ENCODE data around the gene NEDD4L.

NEDD4L gene

GRCh38 chr18:58311390-58311789, 267.4 kb downstream of the NEDD4L start:
- H3K9ac ChIP-seq (ENCODE audit: low read depth in 1 of 2, low read length in 2 of 2): no peak overlapping the region
- no peaks in the 10 kb centered on the region for H3K27me3 ChIP-seq (ENCODE audit: control insufficient read depth in 1 of 2, insufficient read depth in 2 of 2, low read length in 2 of 2)
- H3K4me3 ChIP-seq (ENCODE audit: low read depth in 1 of 2, low read length in 2 of 2): no peak overlapping the region
- H3K36me3 ChIP-seq (ENCODE audit: control insufficient read depth in 1 of 2, insufficient read depth in 2 of 2, low read length in 2 of 2): no peaks in the 10 kb centered on the region
- H3K4me1 ChIP-seq (ENCODE audit: control insufficient read depth in 1 of 2, insufficient read depth in 2 of 2, low read length in 2 of 2): peaks cover 40 to 42% of the 10 kb centered on the region in 2 donors
- H3K27ac ChIP-seq (ENCODE audit: low read depth, low read length): no peak overlapping the region
- no peaks in the 10 kb centered on the region for H3K9me3 ChIP-seq (ENCODE audit: control insufficient read depth in 1 of 2, low read length in 2 of 2)

- Histone ChIP-seq H3K27ac (ENCODE audit: low read depth, low read length) (no peak overlapping the region), H3K9me3 (ENCODE audit: control insufficient read depth in 1 of 2, low read length in 2 of 2) (no peaks in the 10 kb centered on the region), H3K4me3 (ENCODE audit: low read depth in 1 of 2, low read length in 2 of 2) (no peak overlapping the region), H3K27me3 (ENCODE audit: control insufficient read depth in 1 of 2, insufficient read depth in 2 of 2, low read length in 2 of 2) (no peaks in the 10 kb centered on the region), H3K9ac (ENCODE audit: low read depth in 1 of 2, low read length in 2 of 2) (no peak overlapping the region), H3K36me3 (ENCODE audit: control insufficient read depth in 1 of 2, insufficient read depth in 2 of 2, low read length in 2 of 2) (peaks cover 4 to 9% of the 10 kb centered on the region in 2 donors), H3K4me1 (ENCODE audit: control insufficient read depth in 1 of 2, insufficient read depth in 2 of 2, low read length in 2 of 2) (peaks cover 40 to 49% of the 10 kb centered on the region in 2 donors)
These were observed 269.5 kb downstream of the NEDD4L start for GRCh38 chr18:58313491-58314032.

GRCh38 chr18:58314284-58314683, 270.3 kb downstream of the NEDD4L start:
- H3K27ac ChIP-seq (ENCODE audit: low read depth, low read length): no peak overlapping the region
- peaks cover 42 to 47% of the 10 kb centered on the region in 2 donors for H3K4me1 ChIP-seq (ENCODE audit: control insufficient read depth in 1 of 2, insufficient read depth in 2 of 2, low read length in 2 of 2)
- H3K4me3 ChIP-seq (ENCODE audit: low read depth in 1 of 2, low read length in 2 of 2): no peak overlapping the region
- H3K36me3 ChIP-seq (ENCODE audit: control insufficient read depth in 1 of 2, insufficient read depth in 2 of 2, low read length in 2 of 2): peaks cover 4 to 9% of the 10 kb centered on the region in 2 donors
- H3K9me3 ChIP-seq (ENCODE audit: control insufficient read depth in 1 of 2, low read length in 2 of 2): no peaks in the 10 kb centered on the region
- H3K27me3 ChIP-seq (ENCODE audit: control insufficient read depth in 1 of 2, insufficient read depth in 2 of 2, low read length in 2 of 2): no peaks in the 10 kb centered on the region
- H3K9ac ChIP-seq (ENCODE audit: low read depth in 1 of 2, low read length in 2 of 2): no peak overlapping the region

GRCh38 chr18:58315041-58315440, 271.0 kb downstream of the NEDD4L start:
- H3K27ac ChIP-seq (ENCODE audit: low read depth, low read length): no peak overlapping the region
- no peaks in the 10 kb centered on the region for H3K27me3 ChIP-seq (ENCODE audit: control insufficient read depth in 1 of 2, insufficient read depth in 2 of 2, low read length in 2 of 2)
- no peaks in the 10 kb centered on the region for H3K9me3 ChIP-seq (ENCODE audit: control insufficient read depth in 1 of 2, low read length in 2 of 2)
- peaks cover 4 to 9% of the 10 kb centered on the region in 2 donors for H3K36me3 ChIP-seq (ENCODE audit: control insufficient read depth in 1 of 2, insufficient read depth in 2 of 2, low read length in 2 of 2)
- H3K4me3 ChIP-seq (ENCODE audit: low read depth in 1 of 2, low read length in 2 of 2): no peak overlapping the region
- peaks cover 42 to 46% of the 10 kb centered on the region in 2 donors for H3K4me1 ChIP-seq (ENCODE audit: control insufficient read depth in 1 of 2, insufficient read depth in 2 of 2, low read length in 2 of 2)
- no peak overlapping the region for H3K9ac ChIP-seq (ENCODE audit: low read depth in 1 of 2, low read length in 2 of 2)

- Histone ChIP-seq H3K4me1 (ENCODE audit: control insufficient read depth in 1 of 2, insufficient read depth in 2 of 2, low read length in 2 of 2) (peaks cover 41% of the 10 kb centered on the region in 2 donors), H3K9ac (ENCODE audit: low read depth in 1 of 2, low read length in 2 of 2) (no peak overlapping the region), H3K36me3 (ENCODE audit: control insufficient read depth in 1 of 2, insufficient read depth in 2 of 2, low read length in 2 of 2) (peaks cover 4 to 9% of the 10 kb centered on the region in 2 donors), H3K4me3 (ENCODE audit: low read depth in 1 of 2, low read length in 2 of 2) (no peak overlapping the region), H3K9me3 (ENCODE audit: control insufficient read depth in 1 of 2, low read length in 2 of 2) (no peaks in the 10 kb centered on the region), H3K27me3 (ENCODE audit: control insufficient read depth in 1 of 2, insufficient read depth in 2 of 2, low read length in 2 of 2) (no peaks in the 10 kb centered on the region), H3K27ac (ENCODE audit: low read depth, low read length) (no peak overlapping the region)
These were observed 271.8 kb downstream of the NEDD4L start for GRCh38 chr18:58315739-58316215.

- Histone ChIP-seq H3K27me3 (ENCODE audit: control insufficient read depth in 1 of 2, insufficient read depth in 2 of 2, low read length in 2 of 2) (no peaks in the 10 kb centered on the region), H3K9ac (ENCODE audit: low read depth in 1 of 2, low read length in 2 of 2) (no peak overlapping the region), H3K9me3 (ENCODE audit: control insufficient read depth in 1 of 2, low read length in 2 of 2) (no peaks in the 10 kb centered on the region), H3K4me3 (ENCODE audit: low read depth in 1 of 2, low read length in 2 of 2) (no peak overlapping the region), H3K36me3 (ENCODE audit: control insufficient read depth in 1 of 2, insufficient read depth in 2 of 2, low read length in 2 of 2) (peaks cover 4 to 9% of the 10 kb centered on the region in 2 donors), H3K27ac (ENCODE audit: low read depth, low read length) (no peak overlapping the region), H3K4me1 (ENCODE audit: control insufficient read depth in 1 of 2, insufficient read depth in 2 of 2, low read length in 2 of 2) (peaks cover 42 to 50% of the 10 kb centered on the region in 2 donors)
These were observed 272.6 kb downstream of the NEDD4L start for GRCh38 chr18:58316396-58317342.

GRCh38 chr18:58319719-58320118, 275.7 kb downstream of the NEDD4L start:
- Histone ChIP-seq H3K27ac (ENCODE audit: low read depth, low read length) (no peak overlapping the region), H3K9me3 (ENCODE audit: control insufficient read depth in 1 of 2, low read length in 2 of 2) (no peaks in the 10 kb centered on the region), H3K4me3 (ENCODE audit: low read depth in 1 of 2, low read length in 2 of 2) (no peak overlapping the region), H3K36me3 (ENCODE audit: control insufficient read depth in 1 of 2, insufficient read depth in 2 of 2, low read length in 2 of 2) (peaks cover 9 to 18% of the 10 kb centered on the region in 2 donors), H3K4me1 (ENCODE audit: control insufficient read depth in 1 of 2, insufficient read depth in 2 of 2, low read length in 2 of 2) (peaks cover 37 to 38% of the 10 kb centered on the region in 2 donors), H3K9ac (ENCODE audit: low read depth in 1 of 2, low read length in 2 of 2) (no peak overlapping the region), H3K27me3 (ENCODE audit: control insufficient read depth in 1 of 2, insufficient read depth in 2 of 2, low read length in 2 of 2) (no peaks in the 10 kb centered on the region)

- H3K27me3 ChIP-seq (ENCODE audit: control insufficient read depth in 1 of 2, insufficient read depth in 2 of 2, low read length in 2 of 2): no peaks in the 10 kb centered on the region
- no peak overlapping the region for H3K27ac ChIP-seq (ENCODE audit: low read depth, low read length)
- no peak overlapping the region for H3K4me3 ChIP-seq (ENCODE audit: low read depth in 1 of 2, low read length in 2 of 2)
- H3K9ac ChIP-seq (ENCODE audit: low read depth in 1 of 2, low read length in 2 of 2): no peak overlapping the region
- no peaks in the 10 kb centered on the region for H3K9me3 ChIP-seq (ENCODE audit: control insufficient read depth in 1 of 2, low read length in 2 of 2)
- H3K36me3 ChIP-seq (ENCODE audit: control insufficient read depth in 1 of 2, insufficient read depth in 2 of 2, low read length in 2 of 2): peaks cover 9 to 23% of the 10 kb centered on the region in 2 donors
- H3K4me1 ChIP-seq (ENCODE audit: control insufficient read depth in 1 of 2, insufficient read depth in 2 of 2, low read length in 2 of 2): peaks cover 23 to 26% of the 10 kb centered on the region in 2 donors
These were observed 277.0 kb downstream of the NEDD4L start for GRCh38 chr18:58320907-58321561.

- peaks cover 9 to 23% of the 10 kb centered on the region in 2 donors for H3K36me3 ChIP-seq (ENCODE audit: control insufficient read depth in 1 of 2, insufficient read depth in 2 of 2, low read length in 2 of 2)
- H3K27ac ChIP-seq (ENCODE audit: low read depth, low read length): no peak overlapping the region
- H3K27me3 ChIP-seq (ENCODE audit: control insufficient read depth in 1 of 2, insufficient read depth in 2 of 2, low read length in 2 of 2): no peaks in the 10 kb centered on the region
- H3K9ac ChIP-seq (ENCODE audit: low read depth in 1 of 2, low read length in 2 of 2): no peak overlapping the region
- no peaks in the 10 kb centered on the region for H3K9me3 ChIP-seq (ENCODE audit: control insufficient read depth in 1 of 2, low read length in 2 of 2)
- peaks cover 18 to 23% of the 10 kb centered on the region in 2 donors for H3K4me1 ChIP-seq (ENCODE audit: control insufficient read depth in 1 of 2, insufficient read depth in 2 of 2, low read length in 2 of 2)
- no peak overlapping the region for H3K4me3 ChIP-seq (ENCODE audit: low read depth in 1 of 2, low read length in 2 of 2)
These were observed 278.0 kb downstream of the NEDD4L start for GRCh38 chr18:58321986-58322385.

- Histone ChIP-seq H3K27ac (ENCODE audit: low read depth, low read length) (no peak overlapping the region), H3K36me3 (ENCODE audit: control insufficient read depth in 1 of 2, insufficient read depth in 2 of 2, low read length in 2 of 2) (peaks cover 6 to 23% of the 10 kb centered on the region in 2 donors), H3K4me3 (ENCODE audit: low read depth in 1 of 2, low read length in 2 of 2) (no peak overlapping the region), H3K9ac (ENCODE audit: low read depth in 1 of 2, low read length in 2 of 2) (no peak overlapping the region), H3K4me1 (ENCODE audit: control insufficient read depth in 1 of 2, insufficient read depth in 2 of 2, low read length in 2 of 2) (peaks cover 16 to 23% of the 10 kb centered on the region in 2 donors), H3K27me3 (ENCODE audit: control insufficient read depth in 1 of 2, insufficient read depth in 2 of 2, low read length in 2 of 2) (no peaks in the 10 kb centered on the region), H3K9me3 (ENCODE audit: control insufficient read depth in 1 of 2, low read length in 2 of 2) (no peaks in the 10 kb centered on the region)
These were observed 278.4 kb downstream of the NEDD4L start for GRCh38 chr18:58322464-58322863.

Data from duodenal mucosa (tissue), 2 donors.